HEK293 (cell line): ENCODE data around the gene CFAP46.

ENCODE experiments used
- ELK4 ChIP-seq: IDR thresholded peaks from 2 replicates; pipeline ENCODE4 v1.6.1; 2011; ENCODE audit warnings: mild to moderate bottlenecking, low read depth, low read length, borderline replicate concordance
- HOXA7 ChIP-seq: sonication (generic); formaldehyde crosslinking; IDR thresholded peaks from 2 replicates; pipeline ENCODE4 v1.8.1; 2022; ENCODE audit warnings: missing genetic modification reagents, borderline replicate concordance
- TRIM28 ChIP-seq: IDR thresholded peaks from 2 replicates; pipeline ENCODE4 v1.6.1; 2011; ENCODE audit warnings: low read length, control low read depth, borderline replicate concordance
- ZBTB49 ChIP-seq: fragments of 450-650 bp; formaldehyde crosslinking; IDR thresholded peaks from 2 replicates; pipeline ENCODE4 v1.5.1; 2016; ENCODE audit warnings: missing biosample characterization, missing genetic modification characterization, low read depth
- ZNF175 ChIP-seq: fragments of 450-650 bp; formaldehyde crosslinking; IDR thresholded peaks from 2 replicates; pipeline ENCODE4 v1.5.1; 2016; ENCODE audit warnings: missing biosample characterization, missing genetic modification characterization
- ZNF239 ChIP-seq: fragments of 450-650 bp; formaldehyde crosslinking; IDR thresholded peaks from 2 replicates; pipeline ENCODE4 v1.5.1; 2016; ENCODE audit warnings: missing biosample characterization, missing genetic modification characterization
- ZNF311 ChIP-seq: fragments of 450-650 bp; formaldehyde crosslinking; IDR thresholded peaks from 2 replicates; pipeline ENCODE4 v1.5.1; 2017; ENCODE audit warnings: missing biosample characterization, missing genetic modification characterization, borderline replicate concordance
- ZNF350 ChIP-seq: fragments of 450-650 bp; formaldehyde crosslinking; IDR thresholded peaks from 2 replicates; pipeline ENCODE4 v1.5.0; 2017; ENCODE audit warnings: missing biosample characterization, mild to moderate bottlenecking, missing genetic modification characterization
- ZNF544 ChIP-seq: fragments of 450-650 bp; formaldehyde crosslinking; IDR thresholded peaks from 2 replicates; pipeline ENCODE4 v1.5.0; 2017; ENCODE audit warnings: missing biosample characterization, missing genetic modification characterization
- ZNF560 ChIP-seq: fragments of 450-650 bp; formaldehyde crosslinking; IDR thresholded peaks from 2 replicates; pipeline ENCODE4 v1.5.1; 2017; ENCODE audit warnings: missing biosample characterization, missing genetic modification characterization, borderline replicate concordance
- ZNF580 ChIP-seq: fragments of 450-650 bp; formaldehyde crosslinking; IDR thresholded peaks from 2 replicates; pipeline ENCODE4 v1.5.1; 2016; ENCODE audit warnings: missing biosample characterization, missing genetic modification characterization
- ZNF600 ChIP-seq: fragments of 450-650 bp; formaldehyde crosslinking; IDR thresholded peaks from 2 replicates; pipeline ENCODE4 v1.5.1; 2016; ENCODE audit warnings: missing biosample characterization, missing genetic modification characterization
- TF ChIP-seq, protein P1 (sequence below): fragments of 450-650 bp; formaldehyde crosslinking; IDR thresholded peaks from 2 replicates; pipeline ENCODE4 v1.5.1; 2016; ENCODE audit warnings: missing biosample characterization, missing genetic modification characterization
- TF ChIP-seq, protein P2 (sequence below): fragments of 450-650 bp; formaldehyde crosslinking; IDR thresholded peaks from 2 replicates; pipeline ENCODE4 v1.5.1; 2016; ENCODE audit warnings: missing biosample characterization, missing genetic modification characterization

- TF ChIP-seq ZNF350 (tag by site-specific recombination), result no peak
- TF ChIP-seq, protein P1, sequence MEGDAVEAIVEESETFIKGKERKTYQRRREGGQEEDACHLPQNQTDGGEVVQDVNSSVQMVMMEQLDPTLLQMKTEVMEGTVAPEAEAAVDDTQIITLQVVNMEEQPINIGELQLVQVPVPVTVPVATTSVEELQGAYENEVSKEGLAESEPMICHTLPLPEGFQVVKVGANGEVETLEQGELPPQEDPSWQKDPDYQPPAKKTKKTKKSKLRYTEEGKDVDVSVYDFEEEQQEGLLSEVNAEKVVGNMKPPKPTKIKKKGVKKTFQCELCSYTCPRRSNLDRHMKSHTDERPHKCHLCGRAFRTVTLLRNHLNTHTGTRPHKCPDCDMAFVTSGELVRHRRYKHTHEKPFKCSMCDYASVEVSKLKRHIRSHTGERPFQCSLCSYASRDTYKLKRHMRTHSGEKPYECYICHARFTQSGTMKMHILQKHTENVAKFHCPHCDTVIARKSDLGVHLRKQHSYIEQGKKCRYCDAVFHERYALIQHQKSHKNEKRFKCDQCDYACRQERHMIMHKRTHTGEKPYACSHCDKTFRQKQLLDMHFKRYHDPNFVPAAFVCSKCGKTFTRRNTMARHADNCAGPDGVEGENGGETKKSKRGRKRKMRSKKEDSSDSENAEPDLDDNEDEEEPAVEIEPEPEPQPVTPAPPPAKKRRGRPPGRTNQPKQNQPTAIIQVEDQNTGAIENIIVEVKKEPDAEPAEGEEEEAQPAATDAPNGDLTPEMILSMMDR (tag by site-specific recombination), result no peak
- no peak for TF ChIP-seq ELK4
- no peak for TF ChIP-seq ZNF600
- TF ChIP-seq HOXA7 (CRISPR knock-in tag), result no peak
- TF ChIP-seq, protein P2, sequence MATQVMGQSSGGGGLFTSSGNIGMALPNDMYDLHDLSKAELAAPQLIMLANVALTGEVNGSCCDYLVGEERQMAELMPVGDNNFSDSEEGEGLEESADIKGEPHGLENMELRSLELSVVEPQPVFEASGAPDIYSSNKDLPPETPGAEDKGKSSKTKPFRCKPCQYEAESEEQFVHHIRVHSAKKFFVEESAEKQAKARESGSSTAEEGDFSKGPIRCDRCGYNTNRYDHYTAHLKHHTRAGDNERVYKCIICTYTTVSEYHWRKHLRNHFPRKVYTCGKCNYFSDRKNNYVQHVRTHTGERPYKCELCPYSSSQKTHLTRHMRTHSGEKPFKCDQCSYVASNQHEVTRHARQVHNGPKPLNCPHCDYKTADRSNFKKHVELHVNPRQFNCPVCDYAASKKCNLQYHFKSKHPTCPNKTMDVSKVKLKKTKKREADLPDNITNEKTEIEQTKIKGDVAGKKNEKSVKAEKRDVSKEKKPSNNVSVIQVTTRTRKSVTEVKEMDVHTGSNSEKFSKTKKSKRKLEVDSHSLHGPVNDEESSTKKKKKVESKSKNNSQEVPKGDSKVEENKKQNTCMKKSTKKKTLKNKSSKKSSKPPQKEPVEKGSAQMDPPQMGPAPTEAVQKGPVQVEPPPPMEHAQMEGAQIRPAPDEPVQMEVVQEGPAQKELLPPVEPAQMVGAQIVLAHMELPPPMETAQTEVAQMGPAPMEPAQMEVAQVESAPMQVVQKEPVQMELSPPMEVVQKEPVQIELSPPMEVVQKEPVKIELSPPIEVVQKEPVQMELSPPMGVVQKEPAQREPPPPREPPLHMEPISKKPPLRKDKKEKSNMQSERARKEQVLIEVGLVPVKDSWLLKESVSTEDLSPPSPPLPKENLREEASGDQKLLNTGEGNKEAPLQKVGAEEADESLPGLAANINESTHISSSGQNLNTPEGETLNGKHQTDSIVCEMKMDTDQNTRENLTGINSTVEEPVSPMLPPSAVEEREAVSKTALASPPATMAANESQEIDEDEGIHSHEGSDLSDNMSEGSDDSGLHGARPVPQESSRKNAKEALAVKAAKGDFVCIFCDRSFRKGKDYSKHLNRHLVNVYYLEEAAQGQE (tag by site-specific recombination), result no peak
- TF ChIP-seq ZBTB49 (tag by site-specific recombination), result no peak
- TF ChIP-seq ZNF580 (tag by site-specific recombination), result no peak
- no peak for TF ChIP-seq ZNF560
- no peak for TF ChIP-seq ZNF544 (tag by site-specific recombination)
- no peak for TF ChIP-seq ZNF311 (tag by site-specific recombination)
- TF ChIP-seq ZNF175, result no peak
- TF ChIP-seq TRIM28, result no peak
- TF ChIP-seq ZNF239 (tag by site-specific recombination), result no peak
These were observed 152.7 kb downstream of the CFAP46 start for GRCh38 chr10:132789659-132790148.
